Measurements from ENCODE around the gene ARID1B.

The ARID1B gene

GRCh38 chr6:156848533-156848932 lies 71.4 kb downstream of the ARID1B start:
- FAIRE-seq = no peak

GRCh38 chr6:156849806-156850205 lies 72.6 kb downstream of the ARID1B start:
- FAIRE-seq = no peak
- DNase-seq (ENCODE audit: insufficient read length, low spot score) = no peak

More at GRCh38 chr6:156848533-156848932, 71.4 kb downstream of the ARID1B start:
- no peak for DNase-seq (ENCODE audit: insufficient read length, low spot score)

GRCh38 chr6:156850353-156850752 lies 73.2 kb downstream of the ARID1B start:
- FAIRE-seq (no peak), DNase-seq (ENCODE audit: insufficient read length, low spot score) (no peak)

GRCh38 chr6:156851454-156851921 lies 74.3 kb downstream of the ARID1B start:
- FAIRE-seq (no peak), DNase-seq (ENCODE audit: insufficient read length, low spot score) (no peak)

GRCh38 chr6:156852147-156852857 lies 75.1 kb downstream of the ARID1B start:
- no peak for FAIRE-seq
- DNase-seq (ENCODE audit: insufficient read length, low spot score) = no peak

GRCh38 chr6:156852858-156853216 lies 75.7 kb downstream of the ARID1B start:
- FAIRE-seq = no peak
- no peak for DNase-seq (ENCODE audit: insufficient read length, low spot score)

- no peak for FAIRE-seq
Observed at GRCh38 chr6:156853733-156854132, 76.6 kb downstream of the ARID1B start.

GRCh38 chr6:156854466-156855161 lies 77.4 kb downstream of the ARID1B start:
- DNase-seq (ENCODE audit: insufficient read length, low spot score) (no peak), FAIRE-seq (no peak)

More at GRCh38 chr6:156853733-156854132, 76.6 kb downstream of the ARID1B start:
- DNase-seq (ENCODE audit: insufficient read length, low spot score) = no peak

GRCh38 chr6:156857573-156857972 lies 80.4 kb downstream of the ARID1B start:
- FAIRE-seq (no peak), DNase-seq (ENCODE audit: insufficient read length, low spot score) (no peak)

GRCh38 chr6:156859686-156860085 lies 82.5 kb downstream of the ARID1B start:
- no peak for FAIRE-seq
- DNase-seq (ENCODE audit: insufficient read length, low spot score) = no peak

GRCh38 chr6:156862711-156863110 lies 85.5 kb downstream of the ARID1B start:
- DNase-seq (ENCODE audit: insufficient read length, low spot score) (no peak), FAIRE-seq (no peak)

- FAIRE-seq = no peak
- no peak for DNase-seq (ENCODE audit: insufficient read length, low spot score)
Observed at GRCh38 chr6:156863504-156863903, 86.3 kb downstream of the ARID1B start.

GRCh38 chr6:156864557-156864956 lies 87.4 kb downstream of the ARID1B start:
- FAIRE-seq (no peak), DNase-seq (ENCODE audit: insufficient read length, low spot score) (no peak)

GRCh38 chr6:156865019-156865629 lies 87.9 kb downstream of the ARID1B start:
- FAIRE-seq = no peak
- no peak for DNase-seq (ENCODE audit: insufficient read length, low spot score)

GRCh38 chr6:156866220-156867015 lies 89.2 kb downstream of the ARID1B start:
- FAIRE-seq (no peak), DNase-seq (ENCODE audit: insufficient read length, low spot score) (no peak)

GRCh38 chr6:156867121-156867520 lies 89.9 kb downstream of the ARID1B start:
- DNase-seq (ENCODE audit: insufficient read length, low spot score) (no peak), FAIRE-seq (no peak)

- DNase-seq (ENCODE audit: insufficient read length, low spot score) (no peak), FAIRE-seq (no peak)
Observed at GRCh38 chr6:156868385-156868784, 91.2 kb downstream of the ARID1B start.

- no peak for FAIRE-seq
- no peak for DNase-seq (ENCODE audit: insufficient read length, low spot score)
Observed at GRCh38 chr6:156869980-156870398, 92.8 kb downstream of the ARID1B start.

- DNase-seq (ENCODE audit: insufficient read length, low spot score) (no peak), FAIRE-seq (no peak)
Observed at GRCh38 chr6:156870924-156871539, 93.9 kb downstream of the ARID1B start.

GRCh38 chr6:156872903-156873302 lies 95.7 kb downstream of the ARID1B start:
- no peak for DNase-seq (ENCODE audit: insufficient read length, low spot score)
- FAIRE-seq = no peak
